NCI-H82 (cell line): ENCODE data around the gene HOPX.
"Not testable (repeated sequence)": the region's sequence is repeated elsewhere in the genome, so short reads cannot be mapped to it uniquely, and the experiment has no call there.

Experiments
- DNase-seq: peaks from one replicate; lab custom pipeline; 2025; lab: John Stamatoyannopoulos, UW

HOPX gene, protein sequence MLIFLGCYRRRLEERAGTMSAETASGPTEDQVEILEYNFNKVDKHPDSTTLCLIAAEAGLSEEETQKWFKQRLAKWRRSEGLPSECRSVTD

DNA sequence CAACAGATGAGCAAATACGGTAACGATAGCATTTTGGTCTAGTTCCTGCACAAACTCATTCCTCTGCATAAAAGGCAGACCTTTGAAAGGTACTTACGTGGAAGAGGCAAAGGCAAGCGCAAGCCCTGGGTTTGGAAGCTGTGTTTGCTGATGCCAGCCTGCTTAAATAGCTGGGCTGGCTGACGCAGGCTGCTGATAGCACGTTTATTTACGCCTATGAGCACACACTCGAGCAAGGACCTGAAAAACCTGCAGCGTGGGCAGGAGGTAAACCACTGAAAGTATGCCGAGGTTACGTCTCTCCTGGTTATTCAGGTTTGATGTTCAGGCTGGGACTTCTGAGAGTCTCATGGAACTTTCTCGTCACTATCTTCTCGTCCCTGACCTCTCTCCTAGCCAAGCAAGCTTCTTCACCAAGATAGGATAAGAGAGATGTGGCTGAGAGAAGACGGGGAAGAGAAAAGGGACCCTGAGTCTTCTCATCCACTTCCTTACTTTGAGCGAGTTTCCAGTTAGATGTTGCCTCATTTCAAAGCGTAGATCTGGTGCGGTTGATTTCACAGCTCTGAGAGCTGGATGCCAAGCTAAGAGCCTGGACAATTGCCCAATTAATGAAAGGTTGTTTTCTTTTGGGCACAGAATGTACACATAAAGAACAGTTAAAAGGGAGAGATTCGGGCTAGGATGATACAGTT, at the start of gene HOPX:
HOPX (minus strand) TSS at position 139 of the 695 bp plus-strand sequence. CDS start 23,480 bp downstream, outside the sequence.
- no peak for DNase-seq

DNA sequence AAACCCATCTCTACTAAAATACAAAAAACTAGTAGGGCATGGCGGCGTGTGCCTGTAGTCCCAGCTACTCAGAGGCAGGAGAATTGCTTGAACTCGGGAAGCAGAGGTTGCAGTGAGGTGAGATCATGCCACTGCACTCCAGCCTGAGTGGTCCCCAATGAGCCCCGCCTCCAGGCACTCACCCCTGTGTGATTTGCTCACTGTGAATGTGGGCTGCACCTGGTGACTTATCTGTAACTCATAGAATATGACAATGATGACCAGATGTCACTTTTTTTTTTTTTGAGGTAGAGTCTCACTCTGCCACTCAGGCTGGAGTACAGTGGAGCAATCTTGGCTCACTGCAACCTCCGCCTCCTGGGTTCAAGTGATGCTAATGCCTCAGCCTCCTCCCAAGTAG, 49.0 kb upstream of the HOPX start:
- DNase-seq = no peak

DNA sequence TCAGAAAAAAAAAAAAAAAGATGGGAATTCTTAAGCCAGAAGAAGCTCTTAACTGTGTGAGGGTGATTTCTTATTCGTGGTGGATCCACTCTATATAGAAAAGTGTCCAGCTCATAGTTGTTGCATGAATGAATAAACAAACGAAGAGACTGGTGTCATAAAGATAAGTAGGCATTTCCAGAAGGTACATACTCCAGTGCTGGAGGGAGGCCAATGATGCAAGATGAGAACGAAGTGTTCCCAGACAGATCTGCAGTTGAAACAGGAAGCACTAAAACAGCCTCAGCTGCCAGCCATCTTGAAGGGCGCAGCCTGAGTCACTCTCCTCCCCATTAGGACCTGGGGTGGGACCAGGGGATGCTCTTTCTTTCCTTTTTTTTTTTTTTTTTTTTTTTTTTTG, 47.4 kb upstream of the HOPX start:
- DNase-seq = no peak

DNA sequence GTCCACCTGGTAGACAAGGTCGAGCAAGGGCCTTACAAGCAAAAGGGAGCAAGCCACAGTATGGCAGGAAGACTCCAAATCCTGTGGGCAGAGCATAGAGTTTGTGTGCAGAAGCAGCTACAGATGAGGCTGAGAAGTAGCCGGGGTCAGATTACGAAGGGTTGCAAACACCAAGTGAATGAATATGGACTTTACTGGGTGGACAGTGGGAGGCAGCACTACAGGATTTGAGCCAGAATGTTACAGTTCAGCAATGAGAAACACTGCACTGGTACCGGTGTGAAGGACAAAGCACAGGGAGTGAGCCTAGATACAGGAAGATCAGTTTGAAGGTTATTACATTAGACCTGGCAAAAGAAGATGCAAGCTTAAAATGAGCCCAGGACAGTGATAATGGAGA, 46.1 kb upstream of the HOPX start:
- DNase-seq = no peak

DNA sequence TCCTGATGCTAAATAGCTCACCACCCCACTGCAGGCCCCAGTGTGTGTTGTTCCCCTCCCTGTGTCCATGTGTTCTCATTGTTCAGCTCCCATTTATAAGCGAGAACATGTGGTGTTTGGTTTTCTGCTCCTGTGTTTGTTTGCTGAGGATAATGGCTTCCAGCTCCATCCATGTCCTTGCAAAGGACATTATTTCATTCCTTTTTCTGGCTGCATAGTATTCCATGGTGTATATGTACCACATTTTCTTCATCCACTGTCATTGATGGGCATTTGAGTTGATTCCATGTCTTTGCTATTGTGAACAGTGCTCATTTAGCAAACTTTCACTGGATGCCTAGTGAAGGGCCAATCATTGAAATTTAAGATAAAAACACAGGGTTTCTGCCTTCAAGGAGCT, 45.5 kb upstream of the HOPX start:
- DNase-seq = not testable (repeated sequence)

DNA sequence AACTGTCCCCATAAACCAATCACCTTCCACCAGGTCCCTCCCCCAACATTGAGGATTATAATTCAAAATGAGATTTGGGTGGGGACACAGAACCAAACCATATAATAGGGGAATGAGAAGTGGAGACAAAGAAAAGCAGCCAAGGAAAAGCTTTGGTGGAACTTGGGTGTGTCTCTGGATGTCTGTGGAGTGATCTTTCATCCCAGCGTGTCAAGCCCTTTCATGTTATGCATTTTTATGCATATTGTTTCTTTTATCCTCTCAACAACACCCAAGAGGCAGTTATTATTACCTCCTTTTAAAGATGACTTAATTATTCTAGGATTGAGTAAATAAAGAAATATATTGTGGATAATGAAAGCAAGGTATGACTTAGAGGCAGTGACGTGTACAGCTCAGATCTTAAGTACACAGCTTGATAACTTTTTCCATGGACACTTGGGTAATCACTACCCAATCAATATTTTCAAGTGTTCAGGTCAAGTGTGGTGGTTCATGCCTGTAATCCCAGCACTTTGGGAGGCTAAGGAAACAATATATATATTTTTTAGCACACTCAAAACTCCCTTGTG, 42.6 kb upstream of the HOPX start:
- no peak for DNase-seq

DNA sequence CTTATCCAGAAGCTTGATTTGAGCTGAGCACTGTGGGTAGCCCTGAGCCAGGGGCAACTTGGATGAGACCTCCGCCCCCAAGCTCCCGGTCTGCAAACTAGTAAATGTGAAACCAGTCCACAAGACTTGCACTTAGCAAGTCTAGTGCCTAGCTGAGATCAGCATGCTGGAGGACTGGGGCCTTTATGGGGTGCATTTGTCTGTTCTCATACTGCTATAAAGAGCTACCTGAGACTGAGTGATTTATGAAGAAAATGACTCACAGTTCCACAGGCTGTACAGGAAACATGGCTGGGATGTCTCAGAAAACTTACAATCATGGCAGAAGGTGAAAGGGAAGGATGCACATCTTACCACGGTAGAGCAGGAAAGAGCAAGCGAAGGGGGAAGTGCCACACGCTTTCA, 42.1 kb upstream of the HOPX start:
- no peak for DNase-seq

DNA sequence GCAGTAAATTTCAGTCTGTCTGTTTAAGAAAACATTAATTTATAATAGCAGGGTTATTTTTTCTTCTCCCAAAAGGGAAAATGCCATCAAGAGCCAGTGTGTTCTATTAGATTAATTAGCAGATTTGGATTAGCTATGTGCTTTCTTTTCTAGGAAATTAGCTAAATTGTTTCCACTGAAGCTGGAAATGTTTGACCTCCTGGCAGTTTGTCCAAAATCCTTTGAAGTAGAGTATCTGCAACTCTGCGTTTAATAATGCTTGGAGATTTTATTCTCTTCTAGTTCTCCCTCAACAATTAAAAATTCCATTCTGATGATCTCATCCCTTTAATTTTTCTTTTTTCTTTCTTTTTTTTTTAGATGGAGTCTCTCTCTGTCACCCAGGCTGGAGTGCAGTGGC, 27.1 kb upstream of the HOPX start:
- no peak for DNase-seq

DNA sequence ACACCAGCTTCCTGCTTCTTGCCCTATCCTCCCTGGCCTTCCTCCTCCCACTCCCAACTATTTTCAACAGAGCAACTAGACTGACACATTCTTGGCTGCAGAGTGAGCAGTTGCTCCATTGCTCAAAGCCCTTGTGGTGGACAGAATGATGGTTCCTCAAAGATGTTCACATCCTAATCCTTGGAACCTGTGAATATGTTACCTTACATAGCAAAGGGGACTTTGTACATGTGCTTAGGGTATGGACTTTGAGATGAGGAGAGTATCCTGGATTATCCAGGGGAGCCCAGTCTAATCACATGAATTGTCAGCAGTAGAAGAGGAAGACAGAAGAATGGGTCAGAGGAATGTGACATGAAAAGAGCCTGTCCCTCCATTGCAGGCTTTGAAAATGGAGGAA, 24.9 kb upstream of the HOPX start:
- DNase-seq = no peak

DNA sequence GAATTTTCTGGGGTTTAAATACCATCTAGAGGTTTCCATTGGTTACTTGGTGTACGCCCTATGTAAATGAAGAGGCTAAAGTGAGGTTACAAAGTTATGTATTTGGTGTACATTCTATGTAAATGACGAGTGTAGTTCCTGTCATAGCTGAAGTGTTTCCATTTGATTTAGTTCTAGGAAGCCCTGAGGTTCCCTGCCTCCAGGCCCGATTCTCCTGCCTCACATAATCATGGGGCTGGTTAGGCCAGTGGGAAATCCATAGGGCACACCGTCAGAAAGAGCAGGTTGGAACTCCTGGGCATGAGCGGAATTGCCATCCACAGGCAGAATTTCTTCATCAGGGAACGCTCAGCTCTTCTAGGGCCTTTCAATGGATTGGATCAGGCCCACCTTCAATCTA, 24.2 kb upstream of the HOPX start:
- DNase-seq = no peak

DNA sequence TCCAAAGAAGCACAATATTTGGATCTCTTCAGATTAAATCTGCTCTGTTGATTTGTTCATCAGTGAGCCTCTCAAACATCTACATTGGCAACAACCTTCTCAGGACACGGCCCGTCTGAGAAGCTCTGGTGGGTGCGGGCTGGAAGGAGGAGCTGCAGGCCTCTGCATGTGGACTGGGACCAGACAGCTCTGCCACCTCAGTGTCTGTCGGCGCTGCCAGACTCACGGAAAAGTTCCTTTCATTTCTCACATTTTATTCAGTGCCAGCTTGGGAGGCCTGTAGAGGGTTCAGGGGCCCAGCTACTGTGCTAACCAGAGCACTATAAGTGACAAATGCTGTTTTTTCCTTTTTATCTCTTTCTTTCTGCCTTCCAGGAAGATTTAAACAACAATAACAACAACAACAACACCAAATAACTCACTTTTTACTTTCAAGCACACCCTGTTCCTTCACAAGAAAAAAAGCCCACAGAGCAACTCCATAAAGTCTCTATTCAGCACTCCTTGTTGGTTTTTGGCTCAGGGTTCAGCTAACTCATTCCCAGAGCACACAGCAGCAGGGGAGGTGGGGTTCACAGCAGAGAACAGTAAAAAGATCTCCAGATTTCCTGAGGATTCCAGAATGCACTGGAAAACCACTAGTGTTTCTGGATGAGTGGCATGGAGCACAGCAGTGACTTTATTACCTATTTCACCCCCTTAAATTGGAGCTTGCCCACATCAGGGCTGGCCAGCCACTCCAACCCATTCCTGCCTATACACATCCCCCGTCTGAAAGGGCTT, 23.2 kb upstream of the HOPX start:
- no peak for DNase-seq

DNA sequence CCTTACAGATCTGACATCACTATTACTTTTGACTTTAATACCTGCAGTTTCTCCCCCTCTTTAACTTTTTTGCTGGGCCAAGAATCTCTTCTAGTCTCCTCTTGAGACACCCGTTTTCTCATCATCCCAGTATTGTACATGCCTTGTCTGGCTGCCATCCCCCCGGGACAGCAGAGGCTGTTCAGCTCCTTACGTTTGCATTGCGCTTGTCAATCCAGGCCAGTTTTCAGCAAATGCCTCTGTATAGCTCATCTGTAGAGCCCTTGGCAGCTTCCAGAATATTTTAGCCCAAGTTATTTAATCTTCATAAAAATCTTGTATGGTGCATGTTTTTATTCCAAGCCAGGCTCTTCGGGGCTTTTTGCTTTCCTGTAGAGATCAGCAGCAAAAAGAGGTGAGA, 22.3 kb upstream of the HOPX start:
- no peak for DNase-seq

DNA sequence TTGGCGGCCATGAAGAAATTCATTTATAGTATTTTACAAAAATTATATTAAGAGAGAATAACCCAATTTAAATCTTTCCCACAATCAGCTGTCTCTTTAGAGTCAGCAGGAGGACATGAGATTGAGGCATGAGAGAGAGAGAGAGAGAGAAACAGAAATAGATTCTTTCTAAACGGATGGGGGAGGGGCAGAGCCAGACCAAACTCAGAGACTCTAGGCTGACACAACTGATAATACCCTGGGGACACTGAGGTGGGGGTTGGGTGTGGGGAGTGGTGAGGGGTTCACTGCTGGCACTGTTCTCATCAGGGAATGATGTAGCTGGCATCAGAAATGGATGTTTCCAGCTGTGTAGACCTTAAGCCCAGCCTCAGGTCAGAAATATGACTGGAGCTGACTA, 20.5 kb upstream of the HOPX start:
- DNase-seq = peak; percentile 71

DNA sequence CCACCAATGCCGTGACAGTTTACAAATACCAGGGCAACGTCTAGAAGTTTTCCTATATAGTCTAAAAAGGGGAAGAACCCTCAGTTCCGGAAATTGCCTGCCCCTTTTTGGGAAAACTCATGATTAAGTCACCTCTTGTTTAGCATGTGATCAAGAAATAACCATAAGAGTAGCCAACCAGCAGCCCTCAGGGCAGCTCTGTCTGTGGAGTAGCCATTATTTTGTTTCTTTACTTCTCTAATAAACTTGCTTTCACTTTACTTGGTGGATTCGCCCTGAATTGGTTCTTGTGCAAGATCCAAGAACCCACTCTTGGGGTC, 20.0 kb upstream of the HOPX start:
- DNase-seq = no peak

DNA sequence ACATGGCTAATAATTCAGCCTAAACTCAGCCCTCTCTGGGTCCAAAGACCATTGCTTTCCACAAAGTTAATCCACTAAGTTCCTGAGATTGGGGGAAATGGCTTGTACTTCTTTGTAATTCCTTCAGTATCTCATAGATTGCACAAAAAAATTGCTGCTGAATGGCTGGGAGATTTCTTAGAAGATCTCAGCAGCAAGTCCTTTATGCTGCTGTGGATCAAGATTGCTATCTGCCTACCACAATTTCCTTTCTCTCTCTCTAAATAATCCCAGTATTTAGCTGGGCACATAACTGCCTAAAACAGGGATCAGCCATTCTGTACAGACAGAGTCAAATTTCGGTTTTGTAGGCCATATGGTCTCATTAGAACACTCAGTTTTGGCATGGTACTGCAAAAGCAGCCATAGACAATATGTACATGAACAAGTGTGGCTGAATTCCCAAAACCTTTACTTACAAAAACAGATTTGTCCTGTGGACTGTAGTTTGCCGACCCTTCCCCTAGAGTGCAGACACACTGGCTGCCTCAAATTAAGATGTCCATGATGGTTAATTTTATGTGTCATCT, 18.5 kb upstream of the HOPX start:
- DNase-seq = peak; percentile 46

DNA sequence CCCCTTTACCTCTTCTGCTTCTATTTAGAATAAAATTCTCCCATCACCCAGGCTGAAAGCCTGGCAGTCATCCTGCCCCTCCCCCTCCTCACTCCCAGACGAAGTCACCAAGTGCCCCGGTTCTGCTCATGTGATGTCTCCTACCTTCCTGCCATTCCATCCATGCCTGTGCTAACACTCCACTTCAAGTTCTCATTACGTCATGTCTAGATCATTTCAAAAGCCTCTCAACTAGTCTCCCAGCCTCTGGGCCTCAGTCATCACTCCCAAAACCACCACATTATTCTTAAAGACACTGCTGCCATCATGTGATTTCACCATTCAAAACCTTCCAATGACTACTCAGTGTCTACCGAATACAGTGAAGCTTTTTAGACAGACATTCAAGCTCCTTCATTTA, 17.2 kb upstream of the HOPX start:
- DNase-seq = no peak

DNA sequence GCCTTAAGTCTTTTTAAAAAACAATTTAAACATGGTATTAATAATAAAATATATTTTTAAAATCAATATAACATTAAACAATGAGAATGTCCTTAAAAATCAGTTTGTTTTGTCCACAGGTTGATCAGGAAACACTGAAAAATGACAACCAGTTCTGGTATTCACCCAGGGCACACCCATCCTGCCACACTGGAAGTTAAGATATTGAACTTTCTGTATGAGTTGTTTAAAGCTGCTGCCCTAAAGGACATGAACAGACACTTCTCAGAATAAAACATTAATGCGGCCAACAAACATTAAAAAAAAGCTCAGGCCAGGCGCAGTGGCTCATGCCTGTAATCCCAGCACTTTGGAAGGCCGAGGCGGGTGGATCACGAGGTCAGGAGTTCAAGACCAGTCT, 15.0 kb upstream of the HOPX start:
- DNase-seq = no peak

DNA sequence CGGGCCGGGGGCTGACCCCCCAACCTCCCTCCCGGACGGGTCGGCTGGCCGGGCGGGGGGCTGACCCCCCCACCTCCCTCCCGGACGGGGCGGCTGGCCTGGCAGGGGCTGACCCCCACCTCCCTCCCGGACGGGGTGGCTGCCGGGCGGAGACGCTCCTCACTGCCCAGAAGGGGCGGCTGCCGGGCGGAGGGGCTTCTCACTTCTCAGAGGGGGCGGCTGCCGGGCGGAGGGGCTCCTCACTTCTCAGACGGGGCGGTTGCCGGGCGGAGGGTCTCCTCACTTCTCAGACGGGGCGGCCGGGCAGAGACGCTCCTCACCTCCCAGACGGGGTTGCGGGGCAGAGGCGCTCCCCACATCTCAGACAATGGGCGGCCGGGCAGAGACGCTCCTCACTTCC, 12.4 kb upstream of the HOPX start:
- not testable (repeated sequence) for DNase-seq

DNA sequence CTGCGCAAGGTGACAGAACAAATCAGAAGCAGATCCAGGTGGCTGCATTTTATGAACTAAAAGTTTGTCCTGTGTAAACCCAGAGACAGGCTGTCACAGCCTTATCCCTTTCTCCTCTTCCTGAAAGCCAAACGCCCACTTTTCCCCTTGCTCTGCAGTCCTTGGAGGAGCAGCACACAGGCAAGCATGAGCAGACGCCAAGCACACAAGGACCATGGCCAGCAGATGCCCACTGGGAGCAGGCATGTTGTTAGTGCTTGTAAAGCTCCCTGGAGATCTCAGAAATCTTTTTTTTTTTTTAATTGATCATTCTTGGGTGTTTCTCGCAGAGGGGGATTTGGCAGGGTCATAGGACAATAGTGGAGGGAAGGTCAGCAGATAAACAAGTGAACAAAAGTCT, 11.5 kb upstream of the HOPX start:
- peak; percentile 65 for DNase-seq

DNA sequence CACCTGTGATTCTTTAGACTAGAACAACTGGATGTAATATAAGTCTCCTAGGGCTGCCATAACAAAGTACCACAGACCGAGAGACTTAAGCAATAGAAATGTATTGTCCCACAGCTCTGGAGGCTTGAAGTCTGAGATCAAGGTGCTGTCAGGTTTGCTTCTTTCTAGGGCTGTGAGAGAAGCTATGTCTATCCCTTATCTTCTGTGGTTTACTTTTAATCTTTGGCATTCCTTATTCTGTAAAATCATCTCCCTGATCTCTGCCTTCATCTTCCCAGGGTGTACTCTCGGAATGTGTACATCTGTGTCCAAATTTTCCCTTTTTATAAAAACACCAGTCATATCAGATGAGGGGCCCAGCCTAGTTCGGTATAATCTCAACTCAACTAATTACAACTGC, 10.3 kb upstream of the HOPX start:
- DNase-seq = no peak

DNA sequence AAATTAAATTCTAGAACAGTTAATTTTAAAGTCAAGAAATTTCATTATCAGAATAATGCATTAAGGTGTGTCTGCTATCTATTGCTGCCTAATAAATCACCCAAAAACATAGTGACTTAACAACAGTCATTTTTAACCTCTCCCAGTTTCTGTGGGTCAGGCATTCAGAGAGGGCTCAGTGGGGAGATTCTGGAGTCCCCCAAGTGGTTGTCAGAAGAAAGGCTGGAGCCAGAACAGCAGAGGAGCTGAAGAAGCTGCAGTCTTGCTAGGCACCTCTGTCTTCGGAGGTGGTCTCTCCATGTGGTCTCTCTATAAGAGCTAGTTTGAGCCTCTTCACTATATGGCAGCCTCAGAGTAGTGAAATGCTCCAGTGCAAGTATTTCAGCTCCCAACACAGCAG, 9.3 kb upstream of the HOPX start:
- no peak for DNase-seq

DNA sequence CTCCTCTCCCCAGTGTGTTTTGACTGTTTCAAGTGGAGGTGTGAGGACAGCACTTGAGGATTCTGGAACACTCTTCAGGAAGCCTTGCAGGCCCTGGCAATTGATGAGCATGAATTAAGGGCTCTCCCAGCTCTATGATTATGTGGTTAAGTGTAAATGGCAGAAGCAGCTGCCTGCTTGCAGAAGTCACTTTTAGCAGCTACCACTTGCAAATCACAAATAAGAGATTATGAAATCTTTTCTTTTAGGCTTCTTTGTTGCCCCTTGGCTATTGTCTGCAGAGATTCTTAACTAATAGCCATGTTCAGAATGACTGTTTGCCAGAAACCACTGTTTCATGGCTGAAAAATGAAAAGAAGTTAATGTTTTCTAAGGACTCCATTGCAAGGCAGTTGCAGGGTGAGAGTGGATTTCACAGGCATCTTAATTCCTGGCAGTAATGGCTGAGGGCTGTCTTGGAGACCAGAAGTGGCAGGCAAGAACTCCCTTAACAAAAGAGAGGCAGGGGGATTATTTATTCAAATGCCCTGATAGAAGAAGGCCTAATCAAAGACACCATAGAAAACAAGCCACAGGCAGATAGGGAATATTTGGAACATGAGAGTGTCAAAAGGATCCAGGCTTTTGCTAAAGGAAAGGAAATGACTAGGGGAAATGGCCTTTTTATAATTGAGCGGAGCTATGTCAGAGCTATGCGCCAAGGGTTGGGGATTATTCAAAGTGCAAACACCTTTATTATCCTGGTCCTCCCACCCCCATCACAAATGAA, 8.3 kb upstream of the HOPX start:
- DNase-seq = no peak
